NCI-H460 (cell line): Measurements from ENCODE around the gene PTPN5. TPM values are rescaled to one million over a fixed set of nuclear protein-coding genes. Genes with fewer than 3 reads are reported as not detected.

Experiments used
- DNase-seq: peaks from one replicate; pipeline ENCODE4 v3.0.0-alpha.2; 2016; ENCODE audit warnings: low read depth; ENCODE audit errors: extremely low read depth
- total RNA-seq: library from RNA; depleted of rRNA; stranded (reverse); fragments of >200 nt; shearing (Covaris generic); gene quantifications from 2 replicates; pipeline ENCODE4 v1.2.3, GENCODE V29; 2014

PTPN5 gene
- total RNA-seq, 1 experiment from 2014 or later, result not detected

DNA sequence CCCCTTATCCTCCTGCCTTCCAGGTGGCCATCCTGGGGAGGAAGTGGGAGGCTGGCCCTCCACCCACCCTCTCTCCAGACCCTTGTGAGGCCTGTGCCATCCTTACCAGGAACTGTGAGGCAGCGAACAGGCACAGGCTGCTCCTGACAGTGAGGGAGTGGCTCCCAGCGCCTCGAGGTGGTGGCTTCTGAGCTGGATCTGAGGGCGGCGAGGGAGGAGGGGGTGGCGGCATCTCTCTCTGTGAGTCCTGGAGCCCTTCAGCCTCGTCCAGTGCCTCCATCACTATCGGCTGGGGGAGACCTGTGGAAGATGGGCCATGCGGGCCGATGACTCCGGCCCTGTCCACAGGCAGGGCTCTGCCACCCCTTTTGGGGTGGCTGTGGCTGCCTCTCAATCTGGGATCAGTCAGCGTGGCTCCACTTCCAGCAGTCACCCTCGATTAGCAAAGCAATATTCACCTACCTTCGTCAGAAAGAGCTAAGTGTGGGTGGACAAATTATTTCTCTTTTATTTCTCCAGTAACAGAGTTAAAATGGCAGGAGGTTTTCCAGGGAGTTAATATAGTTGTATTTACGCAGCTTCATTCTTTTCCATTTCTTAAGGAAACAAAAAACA, 47.6 kb downstream of the PTPN5 start:
- DNase-seq, result no peak

DNA sequence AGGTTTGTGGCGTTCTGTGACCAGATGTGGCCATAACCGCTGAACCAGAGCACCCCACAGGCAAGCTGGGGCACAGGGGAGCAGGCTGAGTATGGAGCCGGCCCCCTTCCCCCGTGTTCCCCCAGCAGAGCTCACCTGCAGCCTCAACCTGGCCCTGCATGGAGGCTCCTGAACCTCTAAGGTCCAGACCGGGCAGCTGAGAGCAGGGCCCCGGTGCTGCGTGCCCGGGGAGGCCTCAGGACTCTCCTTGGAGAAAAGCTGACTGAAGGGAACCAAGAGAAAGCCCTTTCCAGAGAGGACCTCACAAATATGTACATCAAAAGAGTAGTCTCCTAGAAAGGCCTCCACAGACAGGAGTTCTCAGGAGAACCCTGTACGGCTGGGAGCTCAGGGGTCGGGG, 48.2 kb downstream of the PTPN5 start:
- DNase-seq, result no peak

DNA sequence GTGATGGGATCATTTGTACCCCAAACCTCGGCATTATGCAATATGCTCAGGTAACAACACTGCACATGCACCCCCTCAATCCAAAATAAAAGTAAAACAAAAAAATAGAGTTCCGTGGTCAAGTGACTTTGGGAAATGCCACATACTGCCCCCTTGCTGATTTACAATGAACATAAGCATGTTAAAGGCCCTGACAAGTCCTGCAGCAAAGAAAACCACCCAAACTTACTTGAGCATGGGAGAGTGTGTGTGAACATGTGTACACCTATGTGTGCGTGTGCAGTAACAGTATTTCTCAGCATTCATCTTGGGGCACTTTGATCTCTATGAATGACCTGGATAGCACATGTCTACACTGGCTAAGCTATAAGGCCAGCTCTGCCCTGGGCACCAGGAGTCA, 49.8 kb downstream of the PTPN5 start:
- DNase-seq, result no peak

DNA sequence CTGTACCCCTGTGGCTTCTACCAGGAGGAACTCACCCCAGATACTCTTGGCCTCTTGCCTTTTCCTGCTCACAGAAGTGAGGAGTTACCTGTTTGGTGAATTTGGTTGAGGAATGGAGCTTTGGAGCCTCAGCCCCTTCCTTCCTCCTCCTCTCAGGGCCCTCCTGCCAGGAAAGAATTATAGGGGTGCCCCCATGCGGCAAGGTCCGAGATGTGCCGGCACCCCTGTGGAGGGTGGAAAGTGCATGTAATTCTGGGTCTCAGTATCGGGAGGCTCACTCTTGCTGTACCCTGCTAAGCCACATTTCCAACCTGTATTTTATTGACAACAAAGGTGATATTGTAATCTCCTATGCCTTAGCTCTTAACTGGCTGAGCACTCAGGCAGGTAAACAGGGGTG, 51.9 kb downstream of the PTPN5 start:
- no peak for DNase-seq

DNA sequence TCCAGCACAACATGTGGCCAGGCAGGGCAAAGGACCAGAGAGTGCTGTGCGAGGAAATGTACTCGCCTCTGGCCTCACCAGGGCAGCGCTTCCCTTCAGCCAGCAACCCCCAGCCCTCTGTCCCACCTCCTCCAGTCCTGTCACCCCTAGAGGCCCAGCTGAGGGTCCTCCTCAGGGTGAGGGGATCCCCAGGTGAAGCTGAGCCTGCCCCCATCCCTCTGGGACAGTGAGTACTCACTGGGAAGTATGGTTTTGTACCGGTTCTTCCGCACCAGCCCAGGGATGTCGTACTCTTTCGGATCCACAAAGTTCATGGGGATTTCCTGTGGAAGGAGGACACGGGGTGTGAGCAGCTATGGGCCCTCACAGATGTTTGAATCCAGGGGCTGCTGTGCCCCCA, 54.0 kb downstream of the PTPN5 start:
- DNase-seq, result no peak

DNA sequence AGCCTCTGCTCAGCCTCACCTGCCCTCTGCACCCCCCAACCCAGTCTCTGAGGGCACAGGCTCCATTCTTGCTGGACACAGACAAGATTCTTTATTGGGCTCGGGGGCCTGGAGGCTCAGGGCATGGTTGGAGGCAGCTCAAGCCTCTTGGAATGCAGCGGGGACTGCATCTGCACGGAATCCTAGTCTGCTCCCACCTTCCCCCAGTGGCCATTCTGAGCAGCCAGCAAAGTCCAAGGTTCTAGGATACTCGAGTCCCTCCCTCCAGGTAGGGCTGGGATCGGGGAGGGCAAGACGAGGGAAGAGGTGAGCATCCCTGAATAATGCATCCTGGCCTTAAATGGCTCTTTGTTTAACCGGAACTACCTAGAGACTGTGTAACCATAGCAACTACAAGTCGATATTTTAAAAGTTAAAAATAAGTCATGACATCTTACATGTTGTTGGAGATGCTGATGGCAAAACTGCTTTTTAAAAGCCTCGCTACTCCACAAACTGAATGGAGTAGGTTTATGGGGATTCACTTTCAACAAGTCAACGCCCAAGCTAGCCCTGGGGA, 54.9 kb downstream of the PTPN5 start:
- no peak for DNase-seq

DNA sequence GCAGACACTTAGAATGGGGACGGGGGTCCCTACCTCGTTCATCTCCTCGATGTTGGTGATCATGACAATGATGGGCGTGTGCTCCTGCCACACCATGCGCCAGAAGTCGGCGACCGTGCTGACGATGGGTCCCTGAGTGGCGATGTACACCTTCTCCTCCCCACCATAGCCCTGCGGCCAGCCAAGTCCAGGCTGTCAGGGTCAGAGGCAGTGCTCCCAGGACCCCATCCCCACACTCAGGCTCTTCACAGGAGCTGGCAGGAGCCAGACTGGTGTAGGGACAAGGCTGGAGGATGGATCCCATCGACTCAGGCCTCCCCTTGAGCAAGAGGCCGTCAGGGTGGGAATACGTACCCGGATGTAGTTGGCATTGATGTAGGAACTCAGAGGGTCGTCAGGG, 58.4 kb downstream of the PTPN5 start:
- DNase-seq, result no peak

DNA sequence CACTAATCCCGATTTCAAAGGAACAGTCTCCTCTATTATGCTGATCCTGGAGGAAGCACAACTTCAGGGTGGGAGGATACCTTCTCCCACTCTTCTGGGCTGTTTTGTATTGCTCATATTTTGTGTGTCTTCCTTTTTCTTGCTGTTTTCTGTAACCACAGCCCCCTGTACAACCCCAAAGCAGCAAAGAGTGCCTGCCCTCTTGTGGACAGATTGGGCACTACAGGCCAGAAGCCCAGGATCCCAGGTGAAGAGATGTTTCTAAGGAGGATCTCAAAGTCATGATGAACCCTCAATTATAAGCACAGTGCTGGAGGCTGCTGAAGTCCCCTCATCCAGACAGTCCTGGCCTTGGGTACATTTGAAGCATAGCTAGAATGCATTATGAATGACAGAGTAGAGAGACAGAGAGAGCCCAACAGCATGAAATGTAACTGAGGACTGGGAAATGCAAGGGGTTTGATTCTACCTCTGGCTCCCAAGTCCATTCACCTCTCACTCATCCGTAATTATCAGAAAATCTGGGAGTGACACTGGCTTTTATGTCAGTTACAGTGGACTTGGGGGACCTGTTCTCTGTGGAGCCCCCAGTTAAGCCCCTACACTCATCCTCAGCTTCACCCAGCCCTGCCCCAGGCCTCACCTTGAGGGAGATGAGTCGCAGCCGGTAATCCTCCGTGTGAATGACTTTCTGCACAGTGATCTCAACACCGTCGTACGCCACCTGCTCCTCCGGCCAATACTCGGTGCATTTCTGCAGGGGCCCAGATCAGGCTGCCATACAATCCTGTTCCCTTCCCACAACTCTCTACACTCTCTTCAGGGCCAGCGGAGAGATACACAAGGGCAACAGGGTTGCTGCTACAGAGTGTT, 59.4 kb downstream of the PTPN5 start:
- peak; percentile 20 for DNase-seq

DNA sequence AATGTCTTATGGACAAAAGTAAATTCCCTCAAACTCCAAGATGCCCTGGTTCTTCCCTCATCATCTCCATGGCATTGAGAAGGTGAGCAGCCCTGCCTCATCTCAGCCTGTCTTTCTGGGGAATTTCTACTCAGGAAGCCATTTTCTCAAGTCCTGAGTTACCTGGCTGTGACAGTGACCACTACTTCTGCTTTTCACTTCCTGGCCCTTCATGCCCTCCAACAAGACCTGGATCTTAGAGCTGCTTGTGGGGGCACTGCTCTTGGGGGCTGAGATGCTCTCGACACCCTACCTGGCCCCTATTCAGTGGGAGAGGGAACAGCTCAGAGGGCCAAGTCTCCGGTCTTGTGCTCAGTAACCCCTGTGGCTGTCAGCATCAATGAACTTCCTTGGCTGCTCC, 60.2 kb downstream of the PTPN5 start:
- no peak for DNase-seq

DNA sequence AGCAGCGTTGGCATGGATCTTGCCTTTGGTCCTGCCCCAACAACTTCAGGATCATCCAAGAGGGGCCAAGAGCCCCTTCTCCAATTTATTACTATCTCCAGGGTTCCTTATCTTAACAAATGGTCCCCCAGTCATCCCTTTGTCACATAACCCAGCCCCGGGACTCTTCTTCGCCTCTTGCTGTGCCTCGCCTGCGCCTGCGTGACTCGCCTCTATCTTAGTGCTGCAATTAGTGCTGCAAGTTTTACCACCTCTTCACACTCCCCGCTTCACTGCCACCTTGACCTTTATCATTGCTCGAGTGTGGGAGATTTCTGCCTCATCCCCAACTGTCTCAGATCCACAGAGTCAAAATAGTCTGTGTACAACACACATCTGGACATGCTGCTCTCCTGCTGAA, 61.6 kb downstream of the PTPN5 start:
- DNase-seq, result no peak

DNA sequence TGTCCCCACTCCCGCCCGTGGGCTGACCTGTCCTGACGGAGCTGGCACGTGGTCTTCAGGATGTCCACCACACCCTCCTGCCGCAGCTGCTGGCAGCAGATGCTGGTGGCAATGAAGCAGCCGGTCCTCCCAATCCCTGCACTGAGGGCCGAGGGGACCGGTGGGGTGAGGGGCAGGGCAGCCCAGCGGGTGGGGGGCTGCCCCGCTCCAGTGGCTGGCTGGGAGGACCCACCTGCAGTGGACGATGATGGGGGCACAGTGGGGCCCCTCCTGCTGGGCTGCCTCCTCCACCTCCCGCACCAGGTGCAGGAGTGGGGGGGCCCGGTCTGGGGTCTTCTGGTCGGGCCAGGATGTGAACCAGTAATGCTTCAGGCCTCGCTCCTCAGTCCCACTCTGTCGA, 62.2 kb downstream of the PTPN5 start:
- DNase-seq, result no peak

DNA sequence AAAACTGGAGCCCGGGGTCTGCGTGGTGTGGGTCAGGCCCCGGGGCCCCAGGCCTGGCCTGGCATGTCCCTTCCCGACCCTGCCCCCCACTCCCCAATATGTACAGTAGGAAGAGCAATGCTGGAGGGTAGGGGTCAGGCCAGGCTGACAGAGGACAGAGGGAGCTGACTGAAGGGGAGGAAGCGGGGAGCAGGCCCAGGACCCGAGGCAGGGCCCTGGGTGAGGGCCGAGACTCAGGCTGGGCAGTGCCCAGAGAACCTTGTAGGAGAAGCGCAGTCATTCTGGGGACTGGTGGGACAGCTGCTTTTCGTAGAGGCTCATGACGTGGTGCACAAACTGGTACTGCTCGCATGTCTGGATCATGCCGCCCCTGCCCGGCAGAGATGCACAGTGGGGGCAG, 62.9 kb downstream of the PTPN5 start:
- DNase-seq, result no peak

DNA sequence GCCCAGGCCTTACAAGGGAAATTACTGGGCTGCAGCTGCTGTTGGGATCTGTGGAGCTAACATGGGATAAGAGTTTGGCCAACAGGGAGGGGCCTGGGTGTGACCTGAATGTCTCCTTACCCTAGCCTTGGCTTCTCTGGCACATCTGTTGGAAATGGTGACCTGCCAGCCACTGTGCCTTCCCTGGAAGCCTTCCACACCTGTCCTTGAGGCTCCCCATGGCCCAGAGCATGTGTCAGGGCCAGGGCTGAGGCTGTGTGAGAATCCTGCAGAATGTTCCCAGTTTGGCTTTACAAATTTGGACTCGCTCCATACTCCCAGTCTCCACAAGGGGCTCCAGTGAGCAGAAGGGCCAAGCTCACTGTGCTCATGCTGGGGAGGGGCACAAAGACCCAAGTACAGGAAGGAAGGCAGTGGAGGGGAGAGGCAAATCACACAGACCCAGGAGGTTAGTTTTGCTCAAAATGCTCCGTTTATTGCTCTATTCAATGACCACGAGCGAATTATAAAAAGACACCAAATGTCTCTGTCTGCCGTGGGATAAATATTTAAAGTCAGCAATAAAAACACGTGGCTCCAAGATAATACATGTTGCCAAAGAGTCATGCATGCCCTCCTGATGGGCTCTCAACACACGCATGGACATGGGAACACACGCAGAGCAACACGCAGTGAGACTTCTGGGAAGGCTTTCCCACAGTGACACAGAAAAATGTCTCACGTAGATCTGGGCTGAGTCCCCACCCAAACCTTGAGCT, 63.9 kb downstream of the PTPN5 start:
- DNase-seq, result peak; percentile 20

DNA sequence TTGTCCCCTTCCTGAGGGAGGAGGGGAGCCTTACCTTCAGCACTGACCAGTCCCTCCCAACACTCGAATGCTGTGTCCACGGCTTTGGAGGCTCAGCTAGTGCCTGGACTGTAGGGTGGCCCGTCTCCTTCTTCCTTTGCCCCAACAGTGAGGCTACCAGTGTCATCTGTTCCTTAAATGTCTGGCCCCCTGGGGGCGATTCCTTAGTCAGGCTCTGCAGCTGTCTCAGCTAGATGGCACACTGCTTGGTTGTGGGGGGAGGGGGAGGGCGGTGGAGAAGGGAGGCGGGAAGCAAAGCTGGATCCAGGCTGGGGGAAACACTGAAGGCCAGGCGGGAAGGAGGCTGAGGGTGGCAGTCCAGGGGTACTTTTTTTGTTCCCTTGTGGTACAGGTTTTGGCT, 65.6 kb downstream of the PTPN5 start, which contains the start of gene IGSF22:
TSS of gene IGSF22 (minus strand) at position 149 of the 400 bp plus-strand sequence. CDS start 1,952 bp downstream, outside the sequence.
- DNase-seq, result no peak

DNA sequence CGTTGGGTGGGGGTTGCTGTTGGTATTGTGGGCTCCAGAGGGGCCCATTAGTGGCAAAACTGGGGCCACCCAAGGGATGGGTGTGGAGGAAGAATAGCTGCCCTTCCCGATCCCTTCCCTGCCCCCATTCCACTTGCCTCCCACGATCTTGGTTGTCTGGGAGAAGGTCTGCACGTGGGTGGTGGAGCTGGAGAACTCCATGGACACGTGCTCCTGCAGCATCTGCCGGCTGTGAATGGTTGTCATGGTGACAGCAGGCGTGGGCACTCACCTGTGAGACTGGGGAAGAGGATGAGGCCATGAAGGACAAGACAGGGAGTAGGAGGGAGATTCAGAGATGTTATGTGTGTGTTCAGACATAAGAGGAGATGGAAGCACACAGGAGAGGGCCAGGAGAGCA, 67.6 kb downstream of the PTPN5 start:
- DNase-seq, result no peak

DNA sequence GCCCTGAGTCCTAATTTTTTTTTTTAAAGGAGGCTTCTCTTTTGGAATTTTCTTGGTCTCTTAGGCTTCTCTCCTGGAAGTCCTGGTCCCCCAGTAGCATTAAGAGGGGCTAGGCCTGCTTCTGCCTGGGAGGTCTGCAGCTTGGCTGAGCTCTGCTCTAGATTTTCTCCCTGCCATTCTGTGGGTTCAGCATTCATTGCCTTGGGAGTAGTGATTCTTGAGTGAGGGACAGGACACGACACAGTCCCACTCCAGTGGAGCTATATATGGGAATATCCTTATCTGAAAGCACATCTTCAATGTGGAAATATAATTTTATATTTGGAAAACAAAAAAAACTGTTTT, 69.3 kb downstream of the PTPN5 start:
- DNase-seq, result no peak

DNA sequence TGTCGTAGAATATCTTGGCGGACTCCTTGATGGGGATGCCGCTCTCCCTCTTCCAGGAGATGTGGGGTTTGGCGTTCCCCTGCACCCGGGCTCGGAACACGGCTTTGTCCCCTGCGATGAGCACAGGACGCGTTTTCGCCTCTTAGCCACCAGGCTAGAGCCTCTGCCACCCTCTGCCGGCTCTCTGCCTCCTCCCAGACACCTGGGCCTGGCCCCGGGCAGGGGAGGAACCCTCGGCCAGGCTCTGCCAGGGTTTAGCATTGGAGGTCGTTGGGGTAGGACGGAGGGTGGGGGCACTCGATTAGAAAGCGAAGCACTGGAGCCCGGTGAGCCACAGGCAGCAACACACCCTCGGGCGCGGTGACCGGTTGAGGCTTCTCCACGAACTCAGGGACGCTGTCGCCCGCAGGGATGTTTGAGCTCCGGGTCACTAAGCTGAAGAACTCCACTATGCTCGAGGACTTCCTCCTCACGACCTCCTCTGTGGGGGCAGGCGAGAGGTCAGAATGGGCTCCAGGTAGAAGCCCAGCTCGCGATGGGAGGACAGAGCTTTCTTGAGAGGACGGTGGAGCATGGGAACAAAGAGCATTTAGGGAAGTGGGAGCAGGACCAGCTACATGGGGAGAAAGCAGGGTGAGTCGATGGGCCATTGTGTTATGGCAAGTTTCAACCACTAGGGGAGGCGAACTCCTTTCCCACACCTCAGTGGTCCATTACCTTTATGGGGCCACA, 69.9 kb downstream of the PTPN5 start:
- DNase-seq, result no peak

DNA sequence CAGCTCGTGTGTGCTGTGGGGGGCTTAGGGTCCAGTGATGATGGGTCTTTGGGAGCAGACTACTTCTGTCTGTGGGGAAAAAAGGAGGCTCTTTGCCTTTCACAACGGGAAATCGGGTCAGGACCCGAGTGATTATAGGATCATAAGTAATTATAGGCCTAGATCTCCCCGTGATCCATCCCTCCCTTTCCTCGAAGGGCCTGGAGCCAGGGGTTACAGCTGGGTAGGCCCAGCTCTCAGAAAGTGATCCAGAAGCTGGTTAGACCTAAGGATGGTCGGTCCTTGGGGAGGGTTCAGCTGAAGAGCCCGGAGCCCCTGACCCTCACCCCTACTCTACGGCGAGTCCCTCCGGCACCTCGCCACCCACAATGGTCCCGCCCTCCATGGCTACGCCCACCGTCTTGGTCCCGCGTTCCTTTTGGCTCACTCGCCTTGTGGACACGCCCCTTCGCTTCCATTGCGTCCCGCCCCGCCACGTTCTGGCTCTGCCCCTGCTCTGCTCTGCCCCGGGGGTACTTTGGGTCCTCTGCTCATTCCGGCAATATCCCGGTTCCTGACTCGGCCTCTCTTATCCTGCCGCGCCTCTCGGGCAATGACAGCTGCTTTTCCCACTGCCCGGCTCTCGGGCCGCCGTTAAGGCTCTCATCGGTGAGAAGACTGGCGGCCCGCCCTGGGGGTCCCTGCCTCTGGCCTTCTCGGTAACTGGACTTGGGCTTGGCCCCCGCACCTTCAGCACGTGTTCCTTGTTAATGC, 70.6 kb downstream of the PTPN5 start:
- DNase-seq, result peak; percentile 39

DNA sequence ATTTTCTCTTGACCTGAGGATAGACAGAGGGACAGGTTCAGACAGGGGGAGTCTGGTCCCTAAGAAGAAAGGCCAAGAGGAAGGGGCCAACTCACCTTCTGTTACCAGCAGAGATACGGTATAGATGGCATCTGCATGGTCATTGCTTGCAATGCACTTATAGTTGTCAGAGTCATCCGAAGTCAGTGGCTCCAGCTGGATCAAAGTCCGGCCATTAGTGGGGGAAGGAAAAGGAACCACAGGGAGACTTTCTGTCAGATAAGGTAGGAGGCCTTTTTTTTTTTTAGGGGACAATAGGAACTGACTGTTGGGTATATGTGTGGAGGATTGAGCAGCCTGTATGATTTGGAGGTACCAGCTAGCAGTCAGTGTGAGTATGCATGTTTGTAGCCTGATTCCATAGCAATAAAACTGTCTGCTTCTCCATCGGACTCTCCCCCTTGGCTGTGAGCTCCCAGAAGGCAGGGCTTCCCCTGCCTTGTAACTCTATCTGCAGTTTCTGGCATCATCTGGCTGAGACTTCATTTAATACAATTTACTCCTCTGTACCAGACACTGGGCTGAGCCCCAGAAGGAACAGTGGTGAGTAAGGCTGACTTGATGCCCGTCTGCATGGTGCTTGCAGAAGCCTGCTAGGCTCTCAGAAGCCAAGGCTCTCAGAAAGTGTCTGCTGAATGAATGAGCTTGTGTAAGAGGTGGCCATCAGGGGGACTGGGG, 71.3 kb downstream of the PTPN5 start:
- DNase-seq, result no peak
